Ramos (cell line): ENCODE measurements around the gene SPATA2L.
"Not testable (repeated sequence)": the region's sequence is repeated elsewhere in the genome, so short reads cannot be mapped to it uniquely, and the experiment has no call there.

Experiments used
- in situ Hi-C: fragments of 300-500 bp; cut with MboI; formaldehyde crosslinking; loops from one replicate; pipeline ENCODE4 v1.14.3; 2022; ENCODE audit warnings: low sequenced_read_pairs; ENCODE audit not compliant: unreplicated experiment

The SPATA2L gene

GRCh38 chr16:89667000-89667399 lies 34.5 kb downstream of the SPATA2L start:
- in situ Hi-C loops, result not testable (repeated sequence)

- in situ Hi-C loops, result not testable (repeated sequence)
These were observed 37.3 kb downstream of the SPATA2L start for GRCh38 chr16:89664238-89664637.

GRCh38 chr16:89661215-89661614 lies 40.3 kb downstream of the SPATA2L start:
- in situ Hi-C loops, result no loop called here

- in situ Hi-C loops, result no loop called here
These were observed 41.4 kb downstream of the SPATA2L start for GRCh38 chr16:89660146-89660545.

- in situ Hi-C loops, result no loop called here
These were observed 43.2 kb downstream of the SPATA2L start for GRCh38 chr16:89658221-89658879.

GRCh38 chr16:89657442-89658220 lies 43.9 kb downstream of the SPATA2L start, which contains the start of the genes CHMP1A and SPATA33:
Gene CHMP1A (minus strand): TSS chr16:89657708. CDS start chr16:89657588, 120 bp downstream.
Gene SPATA33 (plus strand): TSS chr16:89657836. CDS start chr16:89657912, 76 bp downstream.
- in situ Hi-C loops, result no loop called here

GRCh38 chr16:89656435-89657121 lies 44.9 kb downstream of the SPATA2L start:
- in situ Hi-C loops, result no loop called here

GRCh38 chr16:89655062-89655643 lies 46.4 kb downstream of the SPATA2L start:
- in situ Hi-C loops, result no loop called here

- in situ Hi-C loops, result no loop called here
These were observed 47.7 kb downstream of the SPATA2L start for GRCh38 chr16:89653656-89654295.

- in situ Hi-C loops, result no loop called here
These were observed 49.9 kb downstream of the SPATA2L start for GRCh38 chr16:89651584-89651983.

GRCh38 chr16:89646906-89647305 lies 54.6 kb downstream of the SPATA2L start:
- in situ Hi-C loops, result no loop called here
